Measurements from ENCODE around the gene UQCRC2. TPM values are rescaled to one million over a fixed set of nuclear protein-coding genes. Genes with fewer than 3 reads are reported as not detected.

UQCRC2 gene
- polyA plus RNA-seq, 2 of the 4 experiments (the other 2 are of a cell fraction) = 237 to 295 TPM

GRCh38 chr16:22003195-22003594 lies 50.0 kb downstream of the UQCRC2 start:
- FAIRE-seq (no peak), DNase-seq (ENCODE audit: low read depth in 1 of 2, low spot score in 1 of 2) (no peak), ATAC-seq (no peak)
- 62% methylated on average over 3 of the region's 4 CpGs for WGBS (ENCODE audit: missing lambda C conversion rate)
- Histone ChIP-seq H3K9me3 (no peaks in the 10 kb centered on the region), H3K4me3 (no peak overlapping the region), H3K27ac (no peak overlapping the region), H3K4me2 (no peak overlapping the region), H3K4me1 (peaks cover 13% of the 10 kb centered on the region; the same call in 2 of the 3 replicates)
- TF ChIP-seq JUN (IDR thresholded peaks at IDR 0.05) = no peak
- TF ChIP-seq ATOH8 (CRISPR knock-in tag; IDR thresholded peaks at IDR 0.05; ENCODE audit: low read depth) = no peak
- ChIA-PET POLR2A (no interaction called here), CTCF (interaction anchor here (1.3 to 13.7 kb wide), 5 partner anchors 14 to 185 kb away, joined by 4 to 226 read pairs (median 12); no protein-coding TSS in a partner anchor)

DNA sequence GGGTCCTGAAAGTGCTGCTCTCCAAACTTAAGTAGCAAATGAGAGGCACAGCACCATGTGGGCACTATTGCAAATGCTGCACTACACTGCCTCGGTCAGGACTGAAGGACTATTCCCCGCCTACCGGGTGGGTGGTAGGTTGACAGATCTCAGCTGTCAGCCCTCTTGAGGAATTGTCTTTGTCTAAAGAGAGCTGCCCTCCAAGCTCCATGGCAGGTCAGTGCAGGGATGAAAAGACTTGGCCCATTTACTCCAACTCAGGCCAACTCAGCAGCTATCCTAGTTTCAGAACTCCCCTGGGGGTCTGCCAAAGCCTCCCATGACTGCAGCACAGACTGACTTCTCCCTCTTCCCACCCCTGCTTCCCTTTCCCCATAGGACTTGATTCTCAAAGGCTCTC lies 51.2 kb downstream of the UQCRC2 start:
- Histone ChIP-seq H3K4me3 (no peak overlapping the region), H3K4me1 (peaks cover 18% of the 10 kb centered on the region; the same call in 2 of the 3 replicates), H3K4me2 (no peak overlapping the region), H3K27ac (no peak overlapping the region), H3K9me3 (no peaks in the 10 kb centered on the region)
- no peak for ATAC-seq
- no peak for DNase-seq (ENCODE audit: low read depth in 1 of 2, low spot score in 1 of 2)
- WGBS (ENCODE audit: missing lambda C conversion rate) = 78% methylated on average over 3 of the region's 3 CpGs
- TF ChIP-seq ZFP36 (IDR thresholded peaks at IDR 0.05; ENCODE audit: borderline replicate concordance, partially characterized antibody) (no peak), SREBF2 (IDR thresholded peaks at IDR 0.05) (no peak), GATA3 (IDR thresholded peaks at IDR 0.05; ENCODE audit: borderline replicate concordance) (no peak), POLR2A (IDR thresholded peaks at IDR 0.05; ENCODE audit: low read length) (no peak), CEBPB (IDR thresholded peaks at IDR 0.05) (no peak), JUNB (IDR thresholded peaks at IDR 0.05) (no peak), NR3C1 (IDR thresholded peaks at IDR 0.05) (no peak)
- CTCF ChIA-PET = interaction anchor here (0.5 to 13.7 kb wide), 5 partner anchors 12 to 257 kb away, joined by 3 to 226 read pairs (median 4); no protein-coding TSS in a partner anchor
- POLR2A ChIA-PET = no interaction called here
- FAIRE-seq = no peak

- 63% methylated on average over 1 of the region's 1 CpG for WGBS (ENCODE audit: missing lambda C conversion rate)
- no peak for DNase-seq (ENCODE audit: low read depth in 1 of 2, low spot score in 1 of 2)
- H3K4me3 ChIP-seq = no peak overlapping the region
- no peak for FAIRE-seq
- CTCF ChIA-PET = interaction anchor here (0.6 to 13.7 kb wide), 5 partner anchors 15 to 182 kb away, joined by 3 to 226 read pairs (median 10); no protein-coding TSS in a partner anchor
- H3K4me1 ChIP-seq = peaks cover 19% of the 10 kb centered on the region; the same call in 2 of the 3 replicates
- H3K9me3 ChIP-seq = no peaks in the 10 kb centered on the region
- POLR2A ChIA-PET = no interaction called here
- no peak overlapping the region for H3K4me2 ChIP-seq
- no peak overlapping the region for H3K27ac ChIP-seq
- TF ChIP-seq CHD2 (IDR thresholded peaks at IDR 0.05; ENCODE audit: low read length, partially characterized antibody) = no peak
- TF ChIP-seq RCOR1 (IDR thresholded peaks at IDR 0.05; ENCODE audit: low read depth, low read length) = no peak
- no peak for TF ChIP-seq ZSCAN20 (CRISPR knock-in tag; IDR thresholded peaks at IDR 0.05)
- TF ChIP-seq NFE2L2 (conservative IDR thresholded peaks at IDR 0.05; ENCODE audit: low read length) = no peak
- TF ChIP-seq TFCP2L1 (CRISPR knock-in tag; IDR thresholded peaks at IDR 0.05) = no peak
- TF ChIP-seq SMC3 (IDR thresholded peaks at IDR 0.05) = no peak
- TF ChIP-seq, protein P1, sequence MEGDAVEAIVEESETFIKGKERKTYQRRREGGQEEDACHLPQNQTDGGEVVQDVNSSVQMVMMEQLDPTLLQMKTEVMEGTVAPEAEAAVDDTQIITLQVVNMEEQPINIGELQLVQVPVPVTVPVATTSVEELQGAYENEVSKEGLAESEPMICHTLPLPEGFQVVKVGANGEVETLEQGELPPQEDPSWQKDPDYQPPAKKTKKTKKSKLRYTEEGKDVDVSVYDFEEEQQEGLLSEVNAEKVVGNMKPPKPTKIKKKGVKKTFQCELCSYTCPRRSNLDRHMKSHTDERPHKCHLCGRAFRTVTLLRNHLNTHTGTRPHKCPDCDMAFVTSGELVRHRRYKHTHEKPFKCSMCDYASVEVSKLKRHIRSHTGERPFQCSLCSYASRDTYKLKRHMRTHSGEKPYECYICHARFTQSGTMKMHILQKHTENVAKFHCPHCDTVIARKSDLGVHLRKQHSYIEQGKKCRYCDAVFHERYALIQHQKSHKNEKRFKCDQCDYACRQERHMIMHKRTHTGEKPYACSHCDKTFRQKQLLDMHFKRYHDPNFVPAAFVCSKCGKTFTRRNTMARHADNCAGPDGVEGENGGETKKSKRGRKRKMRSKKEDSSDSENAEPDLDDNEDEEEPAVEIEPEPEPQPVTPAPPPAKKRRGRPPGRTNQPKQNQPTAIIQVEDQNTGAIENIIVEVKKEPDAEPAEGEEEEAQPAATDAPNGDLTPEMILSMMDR (IDR thresholded peaks at IDR 0.05) = no peak
- no peak for ATAC-seq
These were observed 52.6 kb downstream of the UQCRC2 start for GRCh38 chr16:22005746-22006145.

DNA sequence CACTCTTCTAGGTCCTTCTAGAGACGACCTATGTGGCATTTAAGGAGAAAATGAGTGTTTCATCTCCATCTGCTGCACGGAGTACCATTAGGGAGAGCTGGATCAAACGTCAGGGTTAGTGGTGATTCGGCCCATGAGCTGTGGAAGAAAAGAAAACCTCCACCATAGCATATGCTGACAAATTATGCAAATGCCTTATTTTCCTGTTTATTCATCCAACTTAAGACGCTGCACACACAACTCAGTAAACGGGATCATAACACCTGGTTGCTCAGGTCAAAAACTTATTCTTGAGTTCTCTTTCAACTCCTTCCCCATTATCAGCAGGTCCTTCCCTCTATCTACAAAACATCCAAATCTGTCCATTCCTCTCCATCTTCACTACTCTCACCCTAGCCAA lies 53.5 kb downstream of the UQCRC2 start:
- FAIRE-seq (no peak), DNase-seq (ENCODE audit: low read depth in 1 of 2, low spot score in 1 of 2) (no peak), ATAC-seq (no peak)
- no peak overlapping the region for H3K27ac ChIP-seq
- 77% methylated on average over 6 of the region's 6 CpGs for WGBS (ENCODE audit: missing lambda C conversion rate)
- CTCF ChIA-PET = interaction anchor here (2.5 to 13.7 kb wide), 3 partner anchors 72 to 181 kb away, joined by 10 to 226 read pairs (median 109); no protein-coding TSS in a partner anchor
- no peaks in the 10 kb centered on the region for H3K9me3 ChIP-seq
- POLR2A ChIA-PET = interaction anchor here (1.1 to 1.5 kb wide), 2 partner anchors 14 to 16 kb away, joined by 4 to 6 read pairs; no protein-coding TSS in a partner anchor
- H3K4me1 ChIP-seq = peaks cover 13% of the 10 kb centered on the region; the same call in 2 of the 3 replicates
- H3K4me3 ChIP-seq = no peak overlapping the region
- peak overlapping the region; percentile 98 for H3K4me2 ChIP-seq
- TF ChIP-seq HOXB13 (CRISPR knock-in tag; IDR thresholded peaks at IDR 0.05; ENCODE audit: low read depth) = no peak
- TF ChIP-seq SMC3 (IDR thresholded peaks at IDR 0.05) = no peak
- TF ChIP-seq NPAS2 (CRISPR knock-in tag; IDR thresholded peaks at IDR 0.05; ENCODE audit: borderline replicate concordance) = no peak
- no peak for TF ChIP-seq RNF2 (IDR thresholded peaks at IDR 0.05; ENCODE audit: borderline replicate concordance, low read depth)
- TF ChIP-seq, protein P2, sequence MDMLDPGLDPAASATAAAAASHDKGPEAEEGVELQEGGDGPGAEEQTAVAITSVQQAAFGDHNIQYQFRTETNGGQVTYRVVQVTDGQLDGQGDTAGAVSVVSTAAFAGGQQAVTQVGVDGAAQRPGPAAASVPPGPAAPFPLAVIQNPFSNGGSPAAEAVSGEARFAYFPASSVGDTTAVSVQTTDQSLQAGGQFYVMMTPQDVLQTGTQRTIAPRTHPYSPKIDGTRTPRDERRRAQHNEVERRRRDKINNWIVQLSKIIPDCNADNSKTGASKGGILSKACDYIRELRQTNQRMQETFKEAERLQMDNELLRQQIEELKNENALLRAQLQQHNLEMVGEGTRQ (IDR thresholded peaks at IDR 0.05) = no peak
- TF ChIP-seq EHMT2 (IDR thresholded peaks at IDR 0.05; ENCODE audit: low read depth) = no peak
